SK-N-MC (cell line): ENCODE measurements around the gene P2RY14.

Experiments
- EZH2 ChIP-seq: fragments of 200-600 bp; sonication (generic); IDR thresholded peaks from one replicate; pipeline ENCODE4 v1.6.1; 2017; ENCODE audit warnings: antibody characterized with exemption
- FOXP2 ChIP-seq: optimal IDR thresholded peaks from 2 replicates; pipeline ENCODE3; 2011; ENCODE audit warnings: mild to moderate bottlenecking, moderate library complexity; ENCODE audit not compliant: insufficient read depth; ENCODE audit errors: extremely low read length, control extremely low read depth
- POLR2AphosphoS5 ChIP-seq: IDR thresholded peaks from 2 replicates; pipeline ENCODE4 v1.6.1; 2012; ENCODE audit warnings: mild to moderate bottlenecking, low read depth, low read length, borderline replicate concordance

GRCh38 chr3:151224268-151224866 is 54.0 kb downstream of the P2RY14 start:
- no peak for TF ChIP-seq POLR2AphosphoS5
- TF ChIP-seq EZH2, result no peak
- no peak for TF ChIP-seq FOXP2
